Activated CD8-positive, alpha-beta T cell treated with anti-CD3 and anti-CD28 coated beads for 36 hours (primary cell): ENCODE results near the gene PI4KA. TPM values are rescaled to one million over a fixed set of nuclear protein-coding genes. Genes with fewer than 3 reads are reported as not detected.

Experiments
- ATAC-seq: fragments of 200-7000 bp; cut with Tn5 transposase; one replicate; pipeline ENCODE4 v1.10.0; 2021; ENCODE audit warnings: mild to moderate bottlenecking, moderate library complexity
- CTCF ChIA-PET: fragments of 350-600 bp; sonication (Branson Sonifier 250); formaldehyde crosslinking; loops from one replicate; lab custom pipeline; 2021; ENCODE audit warnings: antibody characterized with exemption; lab: Charles Lee
- POLR2A ChIA-PET: fragments of 350-600 bp; sonication (Branson Sonifier 250); formaldehyde crosslinking; loops from one replicate; lab custom pipeline; 2021; ENCODE audit warnings: antibody characterized with exemption; lab: Charles Lee
- DNase-seq: peaks from one replicate; pipeline ENCODE4 v3.0.0-alpha.2; 2020
- H3K27ac Mint-ChIP-seq: one replicate; pipeline ENCODE4 v1.8.0; 2021; ENCODE audit warnings: mild to moderate bottlenecking, mixed read lengths
- H3K27me3 Mint-ChIP-seq: one replicate; pipeline ENCODE4 v1.8.0; 2021; ENCODE audit warnings: mixed read lengths
- H3K36me3 Mint-ChIP-seq: one replicate; pipeline ENCODE4 v1.8.0; 2021; ENCODE audit warnings: low read depth, mixed read lengths
- H3K4me1 Mint-ChIP-seq: one replicate; pipeline ENCODE4 v1.8.0; 2021; ENCODE audit warnings: low read depth, mixed read lengths
- H3K4me3 Mint-ChIP-seq: one replicate; pipeline ENCODE4 v1.8.0; 2021; ENCODE audit warnings: mild to moderate bottlenecking, moderate library complexity, mixed read lengths
- H3K9me3 Mint-ChIP-seq: one replicate; pipeline ENCODE4 v1.8.0; 2021; ENCODE audit warnings: mixed read lengths
- intact Hi-C: fragments of 100-400 bp; cut with micrococcal nuclease; formaldehyde crosslinking; loops from one replicate; pipeline ENCODE4 v1.10.0; 2022
- total RNA-seq, 2 experiments: library from RNA; stranded (reverse); gene quantifications; one replicate each; pipeline ENCODE4 v1.2.3, GENCODE V29; 2021
- TF ChIP-seq, protein P1 (sequence below): fragments of 200-600 bp; IDR thresholded peaks from one replicate; pipeline ENCODE4 v1.8.0; 2022; ENCODE audit warnings: antibody characterized with exemption, mild to moderate bottlenecking

The PI4KA gene
- total RNA-seq, 2 experiments from 2014 or later: 63.9 to 64.1 TPM

DNA sequence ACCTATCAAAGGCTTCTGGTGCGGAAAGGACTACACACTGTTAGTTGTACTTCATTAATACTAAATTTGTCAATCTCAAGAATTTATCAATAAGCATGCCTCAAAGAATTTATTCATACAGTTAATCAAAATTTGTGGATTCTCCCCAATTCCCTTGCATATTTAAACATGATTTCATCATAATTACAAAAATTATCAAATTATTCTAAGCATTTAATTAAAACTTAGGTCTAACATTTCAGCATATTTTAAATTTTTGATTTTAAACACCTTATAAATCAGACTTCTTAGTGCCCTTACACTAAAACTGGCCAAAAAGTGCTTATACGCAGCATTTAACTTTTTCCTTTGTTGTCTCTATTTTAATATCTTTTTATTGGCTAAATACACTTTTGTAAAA, 98.5 kb downstream of the PI4KA start:
- Mint-ChIP-seq H3K36me3 (peaks cover 26% of the 10 kb centered on the region), H3K9me3 (no peaks in the 10 kb centered on the region), H3K27me3 (no peaks in the 10 kb centered on the region), H3K4me1 (no peaks in the 10 kb centered on the region), H3K4me3 (no peak overlapping the region), H3K27ac (no peak overlapping the region)
- POLR2A ChIA-PET: no interaction called here
- TF ChIP-seq, protein P1, sequence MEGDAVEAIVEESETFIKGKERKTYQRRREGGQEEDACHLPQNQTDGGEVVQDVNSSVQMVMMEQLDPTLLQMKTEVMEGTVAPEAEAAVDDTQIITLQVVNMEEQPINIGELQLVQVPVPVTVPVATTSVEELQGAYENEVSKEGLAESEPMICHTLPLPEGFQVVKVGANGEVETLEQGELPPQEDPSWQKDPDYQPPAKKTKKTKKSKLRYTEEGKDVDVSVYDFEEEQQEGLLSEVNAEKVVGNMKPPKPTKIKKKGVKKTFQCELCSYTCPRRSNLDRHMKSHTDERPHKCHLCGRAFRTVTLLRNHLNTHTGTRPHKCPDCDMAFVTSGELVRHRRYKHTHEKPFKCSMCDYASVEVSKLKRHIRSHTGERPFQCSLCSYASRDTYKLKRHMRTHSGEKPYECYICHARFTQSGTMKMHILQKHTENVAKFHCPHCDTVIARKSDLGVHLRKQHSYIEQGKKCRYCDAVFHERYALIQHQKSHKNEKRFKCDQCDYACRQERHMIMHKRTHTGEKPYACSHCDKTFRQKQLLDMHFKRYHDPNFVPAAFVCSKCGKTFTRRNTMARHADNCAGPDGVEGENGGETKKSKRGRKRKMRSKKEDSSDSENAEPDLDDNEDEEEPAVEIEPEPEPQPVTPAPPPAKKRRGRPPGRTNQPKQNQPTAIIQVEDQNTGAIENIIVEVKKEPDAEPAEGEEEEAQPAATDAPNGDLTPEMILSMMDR: no peak
- DNase-seq (no peak), ATAC-seq (no peak)
- intact Hi-C loops: no loop called here
- CTCF ChIA-PET: interaction anchor here (2.2 kb wide), 1 partner anchor 24 kb away, joined by 9 read pairs; no protein-coding TSS in a partner anchor

DNA sequence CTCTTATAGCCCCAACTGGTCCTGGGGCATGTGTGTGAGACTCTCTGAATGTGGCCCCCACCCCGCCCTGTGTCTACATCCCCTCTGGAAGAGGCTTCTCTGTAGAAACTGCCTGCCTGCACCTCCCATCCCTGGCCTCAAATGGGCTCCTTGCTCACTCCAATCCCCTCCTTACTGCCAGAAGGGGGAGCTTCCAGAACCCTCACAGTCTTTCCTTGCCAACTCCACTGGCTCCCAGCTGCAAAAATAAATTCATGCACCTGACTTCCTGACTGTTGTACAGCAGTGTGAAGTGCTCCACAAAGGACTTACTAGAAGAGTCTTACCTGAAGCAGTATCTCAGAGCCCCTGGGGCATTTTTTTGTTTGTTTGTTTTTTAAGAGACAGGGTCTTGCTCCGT, 99.9 kb downstream of the PI4KA start:
- Mint-ChIP-seq H3K4me3 (no peak overlapping the region), H3K27me3 (no peaks in the 10 kb centered on the region), H3K36me3 (peaks cover 13% of the 10 kb centered on the region), H3K4me1 (no peaks in the 10 kb centered on the region), H3K9me3 (no peaks in the 10 kb centered on the region), H3K27ac (no peak overlapping the region)
- intact Hi-C loops: no loop called here
- ChIA-PET POLR2A (no interaction called here), CTCF (interaction anchor here (0.5 to 2.2 kb wide), 2 partner anchors 26 to 194 kb away, joined by 3 to 9 read pairs; no protein-coding TSS in a partner anchor)
- no peak for DNase-seq
- ATAC-seq: no peak
- TF ChIP-seq, protein P1: no peak

DNA sequence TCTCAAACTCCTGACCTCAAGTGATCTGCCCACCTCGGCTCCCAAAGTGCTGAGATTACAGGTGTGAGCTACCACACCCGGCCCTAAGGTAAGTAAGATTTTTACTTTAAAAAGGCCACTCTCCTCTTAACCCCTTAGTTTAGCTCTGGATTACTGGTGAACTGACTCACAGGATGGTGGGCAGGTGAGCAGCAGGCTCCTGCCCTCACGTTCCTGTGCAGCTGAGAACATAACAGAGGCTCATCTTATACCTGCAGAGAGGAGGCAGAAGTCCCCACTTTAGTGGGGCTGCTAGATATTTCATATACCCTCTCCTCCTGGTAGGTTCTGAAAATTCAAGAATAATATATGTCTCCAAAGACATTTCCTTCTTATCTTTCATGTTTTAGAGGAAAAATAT, 101.8 kb downstream of the PI4KA start:
- no peaks in the 10 kb centered on the region for H3K27me3 Mint-ChIP-seq
- ATAC-seq (no peak), DNase-seq (no peak)
- H3K27ac Mint-ChIP-seq: no peak overlapping the region
- CTCF ChIA-PET: interaction anchor here (0.7 to 2.2 kb wide), 3 partner anchors 15 to 37 kb away, joined by 3 to 9 read pairs (median 3); no protein-coding TSS in a partner anchor
- H3K4me1 Mint-ChIP-seq: no peaks in the 10 kb centered on the region
- no peaks in the 10 kb centered on the region for H3K9me3 Mint-ChIP-seq
- intact Hi-C loops: no loop called here
- POLR2A ChIA-PET: no interaction called here
- TF ChIP-seq, protein P1: no peak
- H3K36me3 Mint-ChIP-seq: peaks cover 11% of the 10 kb centered on the region
- H3K4me3 Mint-ChIP-seq: no peak overlapping the region

DNA sequence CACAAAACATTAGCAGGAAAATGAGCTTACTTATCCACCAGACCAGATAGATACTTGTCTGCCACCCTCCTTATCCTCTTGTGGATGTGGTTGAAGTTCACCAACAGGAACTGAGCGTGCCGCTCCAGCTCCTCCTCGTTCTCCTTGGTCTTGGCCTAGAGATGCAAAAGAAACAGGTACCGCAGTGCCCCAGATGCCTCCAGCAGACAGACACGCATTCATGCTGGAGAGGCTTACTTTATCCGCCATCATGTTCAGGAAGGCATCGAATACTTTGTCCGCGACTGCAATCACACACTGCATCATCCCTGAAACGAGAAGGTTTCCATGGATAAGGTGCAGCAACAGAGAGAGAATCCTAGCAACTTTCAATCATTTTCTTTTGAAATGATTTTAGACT, 105.7 kb downstream of the PI4KA start:
- no peak for ATAC-seq
- H3K27ac Mint-ChIP-seq: no peak overlapping the region
- no peak overlapping the region for H3K4me3 Mint-ChIP-seq
- TF ChIP-seq, protein P1: no peak
- DNase-seq: no peak
- no peaks in the 10 kb centered on the region for H3K27me3 Mint-ChIP-seq
- ChIA-PET POLR2A (no interaction called here), CTCF (interaction anchor here (3.0 kb wide), 1 partner anchor 12 kb away, joined by 7 read pairs; no protein-coding TSS in a partner anchor)
- H3K4me1 Mint-ChIP-seq: peaks cover 20% of the 10 kb centered on the region
- peaks cover 2% of the 10 kb centered on the region for H3K36me3 Mint-ChIP-seq
- intact Hi-C loops: no loop called here
- H3K9me3 Mint-ChIP-seq: no peaks in the 10 kb centered on the region

DNA sequence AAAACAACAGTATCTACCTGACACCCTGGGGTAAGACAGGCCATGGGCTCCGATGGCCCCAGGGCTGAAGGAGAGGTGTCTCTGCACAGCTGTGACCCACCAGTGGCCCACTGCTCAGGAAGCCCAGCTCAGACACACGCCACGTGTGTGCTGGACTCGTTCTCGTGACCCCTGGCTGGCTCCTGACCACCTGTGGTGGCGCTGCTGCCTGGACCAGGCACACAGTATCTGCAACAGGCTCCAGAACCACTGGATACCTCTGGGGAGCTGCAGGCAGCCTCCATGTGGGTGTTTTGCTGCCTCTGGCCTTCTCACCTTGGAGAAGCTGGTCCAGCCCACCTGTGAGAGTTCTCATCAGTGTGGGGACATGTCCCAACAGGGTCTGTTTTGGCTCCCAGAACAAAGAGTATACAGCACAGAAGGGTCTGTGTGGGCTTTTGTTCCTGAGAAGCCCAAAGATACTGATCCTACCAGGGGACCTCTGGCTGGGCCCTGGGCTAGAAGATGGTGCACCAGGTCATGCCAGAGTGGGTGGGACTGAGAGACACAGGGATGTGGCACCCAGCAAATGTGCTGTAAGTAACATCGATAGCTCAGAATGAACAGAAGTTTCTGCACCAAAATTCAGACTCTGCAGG, 106.4 kb downstream of the PI4KA start:
- ChIA-PET POLR2A (no interaction called here), CTCF (no interaction called here)
- Mint-ChIP-seq H3K27ac (no peak overlapping the region), H3K27me3 (no peaks in the 10 kb centered on the region), H3K9me3 (no peaks in the 10 kb centered on the region), H3K4me3 (no peak overlapping the region), H3K36me3 (no peaks in the 10 kb centered on the region), H3K4me1 (peaks cover 20% of the 10 kb centered on the region)
- no peak for ATAC-seq
- TF ChIP-seq, protein P1: no peak
- intact Hi-C loops: no loop called here
- no peak for DNase-seq
